ENCODE measurements around the gene DNAJB12. TPM values are rescaled to one million over a fixed set of nuclear protein-coding genes. Genes with fewer than 3 reads are reported as not detected.
"Not testable (repeated sequence)": the region's sequence is repeated elsewhere in the genome, so short reads cannot be mapped to it uniquely, and the experiment has no call there.

DNAJB12 gene
- total RNA-seq, 2 experiments from 2014 or later: 24.3 to 26.5 TPM

GRCh38 chr10:72303424-72304128 lies 51.1 kb downstream of the DNAJB12 start:
- H3K27me3 Mint-ChIP-seq: no peaks in the 10 kb centered on the region
- ATAC-seq (ENCODE audit: low read depth): no peak
- POLR2A ChIA-PET: interaction anchor here (0.6 to 53.3 kb wide), 8 partner anchors 13 to 215 kb away, joined by 3 to 1812 read pairs (median 4); no protein-coding TSS in a partner anchor
- no peaks in the 10 kb centered on the region for H3K9me3 Mint-ChIP-seq
- H3K4me3 Mint-ChIP-seq: no peak overlapping the region
- peaks cover 4% of the 10 kb centered on the region for H3K36me3 Mint-ChIP-seq
- peak overlapping the region; percentile 85 for H3K27ac Mint-ChIP-seq
- H3K4me1 Mint-ChIP-seq: peaks cover 54% of the 10 kb centered on the region
- no peak for DNase-seq

DNA sequence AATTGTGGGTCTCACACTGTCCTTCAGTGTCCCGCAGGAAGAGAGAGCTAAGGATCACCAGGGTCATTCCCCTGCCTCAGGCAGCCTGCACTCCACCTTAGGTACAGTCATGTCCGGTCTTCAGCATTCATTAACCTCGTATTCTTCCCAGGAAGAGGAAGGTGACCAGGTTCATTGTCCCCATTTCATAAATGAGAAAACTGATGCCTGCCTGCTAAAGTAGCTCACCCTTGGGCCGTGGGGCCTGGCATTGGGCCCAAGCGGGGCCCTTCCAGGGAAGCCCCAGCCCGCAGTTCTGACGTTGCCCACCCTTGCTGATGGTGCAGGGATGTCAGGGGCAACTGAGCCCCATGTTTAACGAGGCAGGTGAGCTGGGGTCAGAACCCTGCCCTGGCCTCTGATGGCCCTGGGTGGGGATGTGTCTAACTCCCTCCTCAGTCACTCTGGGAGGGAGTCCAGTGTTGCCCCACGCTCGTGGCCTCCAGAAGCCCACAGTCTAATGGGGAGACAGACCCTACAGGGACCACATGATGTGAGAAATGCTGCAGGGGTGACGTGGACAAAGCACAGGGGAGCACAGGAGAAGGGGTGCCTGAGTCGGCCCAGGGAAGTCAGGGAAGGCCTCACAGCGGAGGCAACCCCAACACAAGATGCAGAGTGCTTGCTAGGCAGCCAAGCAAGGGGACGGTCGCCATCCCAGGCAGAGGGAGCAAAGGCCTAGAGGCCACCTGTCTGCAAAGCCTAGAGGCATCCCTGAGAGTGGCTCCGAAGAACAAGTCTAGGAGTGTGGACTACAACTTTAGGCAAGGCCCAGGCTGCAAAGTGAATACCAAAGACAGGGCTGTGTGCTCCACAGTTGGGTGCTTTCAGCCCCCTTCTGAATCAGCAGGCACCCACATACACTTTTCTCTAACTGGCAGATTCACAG lies 55.9 kb downstream of the DNAJB12 start:
- peak overlapping the region; percentile 95 for H3K27ac Mint-ChIP-seq
- POLR2A ChIA-PET: interaction anchor here (0.7 to 53.3 kb wide), 7 partner anchors 7 to 586 kb away, joined by 4 to 1812 read pairs (median 14); partner anchors contain the start of gene DDIT4
- peaks cover 8% of the 10 kb centered on the region for H3K36me3 Mint-ChIP-seq
- no peaks in the 10 kb centered on the region for H3K27me3 Mint-ChIP-seq
- no peaks in the 10 kb centered on the region for H3K9me3 Mint-ChIP-seq
- ATAC-seq (ENCODE audit: low read depth) (no peak), DNase-seq (no peak)
- H3K4me1 Mint-ChIP-seq: peaks cover 54% of the 10 kb centered on the region
- peak overlapping the region; percentile 28 for H3K4me3 Mint-ChIP-seq

- H3K9me3 Mint-ChIP-seq: no peaks in the 10 kb centered on the region
- no peaks in the 10 kb centered on the region for H3K27me3 Mint-ChIP-seq
- H3K4me1 Mint-ChIP-seq: peaks cover 52% of the 10 kb centered on the region
- H3K4me3 Mint-ChIP-seq: peak overlapping the region; percentile 80
- peak overlapping the region; percentile 95 for H3K27ac Mint-ChIP-seq
- ATAC-seq (ENCODE audit: low read depth) (peak; percentile 76), DNase-seq (peak; percentile 89)
- POLR2A ChIA-PET: interaction anchor here (0.6 to 53.3 kb wide), 14 partner anchors 8 to 126 kb away, joined by 3 to 1812 read pairs (median 8); partner anchors contain the start of genes ANAPC16, ASCC1 and DDIT4
- H3K36me3 Mint-ChIP-seq: peaks cover 8% of the 10 kb centered on the region
Measured at GRCh38 chr10:72297805-72298591, 56.7 kb downstream of the DNAJB12 start.

DNA sequence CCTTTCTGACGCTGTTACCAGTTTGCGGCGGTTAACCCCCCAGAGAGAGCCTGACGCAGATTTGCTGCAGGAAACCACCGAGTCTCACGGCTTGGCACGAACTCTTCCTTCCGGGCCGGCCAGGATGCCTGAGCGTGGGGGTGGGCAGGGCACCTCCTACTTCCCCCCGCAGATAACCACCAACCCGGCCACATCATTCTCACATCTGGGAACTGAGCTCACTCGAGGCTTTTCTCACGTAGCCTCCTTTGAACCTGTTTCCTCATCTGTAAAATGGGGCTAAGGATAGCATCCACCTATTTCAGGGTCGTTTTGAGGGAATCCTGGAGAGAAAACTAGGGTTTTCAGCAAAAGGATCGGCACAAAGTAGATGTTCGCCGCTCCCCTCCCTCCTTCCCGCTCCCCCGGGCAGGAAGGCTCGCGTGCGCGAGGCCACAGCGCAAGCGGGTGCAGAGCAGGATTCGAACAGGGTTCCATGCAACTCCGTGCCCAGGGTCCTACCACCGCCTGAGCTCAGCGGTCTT lies 57.4 kb downstream of the DNAJB12 start:
- H3K36me3 Mint-ChIP-seq: peaks cover 8% of the 10 kb centered on the region
- peak; percentile 91 for DNase-seq
- peak overlapping the region; percentile 80 for H3K4me3 Mint-ChIP-seq
- peak; percentile 62 for ATAC-seq (ENCODE audit: low read depth)
- peaks cover 58% of the 10 kb centered on the region for H3K4me1 Mint-ChIP-seq
- no peaks in the 10 kb centered on the region for H3K27me3 Mint-ChIP-seq
- POLR2A ChIA-PET: interaction anchor here (0.6 to 53.3 kb wide), 15 partner anchors 9 to 125 kb away, joined by 3 to 1812 read pairs (median 7); partner anchors contain the start of genes ANAPC16, ASCC1 and DDIT4
- H3K27ac Mint-ChIP-seq: peak overlapping the region; percentile 95
- H3K9me3 Mint-ChIP-seq: no peaks in the 10 kb centered on the region

- H3K27me3 Mint-ChIP-seq; H3K36me3 Mint-ChIP-seq; H3K9me3 Mint-ChIP-seq; DNase-seq; ATAC-seq (ENCODE audit: low read depth): not testable (repeated sequence)
- POLR2A ChIA-PET: interaction anchor here (0.8 to 53.3 kb wide), 14 partner anchors 9 to 81 kb away, joined by 3 to 1812 read pairs (median 8); partner anchors contain the start of genes ANAPC16, ASCC1 and DDIT4
- Mint-ChIP-seq H3K4me3 (peak overlapping the region; percentile 80), H3K27ac (peak overlapping the region; percentile 95), H3K4me1 (peaks cover 62% of the 10 kb centered on the region)
Measured at GRCh38 chr10:72296829-72297280, 57.9 kb downstream of the DNAJB12 start.

DNA sequence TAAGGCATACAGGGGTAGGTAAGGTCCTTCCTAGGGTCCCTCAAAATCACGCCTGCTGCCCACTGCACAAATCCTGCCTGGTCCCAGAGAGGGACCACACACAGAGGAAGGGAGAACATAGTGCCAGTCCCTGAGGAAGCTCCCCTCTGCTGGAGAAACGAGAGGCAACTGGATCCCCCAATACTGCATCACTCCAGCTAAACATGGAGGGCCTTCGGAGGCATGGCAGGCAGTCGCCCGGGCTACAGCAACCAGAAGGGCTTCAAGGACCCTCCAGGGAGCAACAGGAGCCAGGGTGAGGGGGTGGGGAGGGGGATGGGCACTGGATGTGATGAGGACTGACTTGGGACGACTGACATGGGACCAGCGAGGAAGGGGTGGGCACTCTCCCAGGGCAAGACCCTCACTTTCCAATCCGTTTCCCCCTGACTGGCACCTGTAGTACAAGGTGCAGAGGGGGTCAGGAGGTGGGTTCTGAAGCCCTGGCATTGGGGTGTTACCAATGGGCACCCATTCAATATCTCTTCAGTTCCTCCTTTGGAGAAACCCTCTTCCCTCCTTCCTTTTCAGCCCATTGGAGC lies 59.3 kb downstream of the DNAJB12 start:
- H3K36me3 Mint-ChIP-seq: peaks cover 4% of the 10 kb centered on the region
- peak overlapping the region; percentile 95 for H3K27ac Mint-ChIP-seq
- ATAC-seq (ENCODE audit: low read depth) (no peak), DNase-seq (no peak)
- H3K4me1 Mint-ChIP-seq: peaks cover 67% of the 10 kb centered on the region
- H3K4me3 Mint-ChIP-seq: peak overlapping the region; percentile 36
- no peaks in the 10 kb centered on the region for H3K27me3 Mint-ChIP-seq
- no peaks in the 10 kb centered on the region for H3K9me3 Mint-ChIP-seq
- POLR2A ChIA-PET: interaction anchor here (9.7 to 53.3 kb wide), 2 partner anchors 20 to 28 kb away, joined by 231 to 1812 read pairs; partner anchors contain the start of gene DDIT4

DNA sequence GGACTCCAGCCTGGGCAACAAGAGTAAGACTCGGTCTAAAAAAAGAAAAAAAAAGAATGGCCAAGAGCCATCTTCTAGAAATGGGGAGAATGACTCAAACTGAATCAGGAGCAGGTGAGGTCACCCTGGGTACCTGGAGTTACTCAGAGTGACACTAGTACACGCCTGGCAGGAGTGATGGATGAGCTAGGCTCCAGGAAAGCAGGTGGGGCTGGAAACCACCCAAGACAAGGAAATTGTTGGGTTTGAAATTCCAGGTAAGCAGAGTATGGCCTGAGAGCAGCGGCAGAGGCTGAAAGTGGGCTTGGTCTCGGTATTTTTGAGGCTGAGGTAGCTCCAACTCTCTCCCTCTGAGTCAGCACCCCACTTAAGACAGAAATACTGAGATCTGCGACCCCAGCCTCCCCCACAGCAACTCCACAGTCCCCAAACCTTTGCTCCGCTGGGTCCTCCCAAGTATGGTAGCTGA lies 62.5 kb downstream of the DNAJB12 start:
- peak overlapping the region; percentile 93 for H3K27ac Mint-ChIP-seq
- no peaks in the 10 kb centered on the region for H3K9me3 Mint-ChIP-seq
- H3K27me3 Mint-ChIP-seq: no peaks in the 10 kb centered on the region
- DNase-seq (peak; percentile 49), ATAC-seq (ENCODE audit: low read depth) (peak; percentile 11)
- peaks cover 55% of the 10 kb centered on the region for H3K4me1 Mint-ChIP-seq
- H3K4me3 Mint-ChIP-seq: peak overlapping the region; percentile 66
- H3K36me3 Mint-ChIP-seq: peaks cover 4% of the 10 kb centered on the region
- POLR2A ChIA-PET: interaction anchor here (1.7 to 53.3 kb wide), 4 partner anchors 17 to 38 kb away, joined by 4 to 1812 read pairs (median 124); partner anchors contain the start of gene DDIT4

DNA sequence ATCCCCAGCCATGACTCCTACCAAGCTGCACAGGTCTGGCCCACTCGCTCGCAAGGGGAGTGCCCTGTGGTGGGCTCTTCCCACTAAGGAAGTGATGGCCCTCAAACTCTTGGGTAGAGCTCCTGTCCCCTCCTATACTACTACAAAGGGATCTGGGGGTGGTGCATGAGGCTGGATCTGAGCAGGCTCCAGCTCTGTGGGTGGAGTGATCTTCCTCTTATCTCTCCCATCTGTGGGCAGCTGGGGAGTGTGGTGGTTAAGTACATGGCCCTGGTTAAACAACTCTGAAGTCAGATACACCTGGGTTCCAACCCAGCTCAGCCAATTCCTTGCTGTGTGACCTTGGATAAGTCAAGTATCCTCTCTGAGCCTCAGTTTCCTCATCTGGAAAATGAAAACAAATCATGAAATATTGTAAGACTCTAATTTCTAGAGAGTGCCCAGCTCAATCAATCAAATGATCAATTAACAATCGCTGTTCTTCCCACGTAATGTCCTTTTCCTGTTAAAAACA lies 63.6 kb downstream of the DNAJB12 start:
- peaks cover 56% of the 10 kb centered on the region for H3K4me1 Mint-ChIP-seq
- H3K36me3 Mint-ChIP-seq: peaks cover 3% of the 10 kb centered on the region
- peak; percentile 53 for DNase-seq
- POLR2A ChIA-PET: interaction anchor here (1.1 to 53.3 kb wide), 7 partner anchors 9 to 202 kb away, joined by 5 to 1812 read pairs (median 8); partner anchors contain the start of genes DDIT4 and SPOCK2
- peak; percentile 62 for ATAC-seq (ENCODE audit: low read depth)
- no peaks in the 10 kb centered on the region for H3K9me3 Mint-ChIP-seq
- peak overlapping the region; percentile 93 for H3K27ac Mint-ChIP-seq
- H3K27me3 Mint-ChIP-seq: no peaks in the 10 kb centered on the region
- H3K4me3 Mint-ChIP-seq: peak overlapping the region; percentile 52

DNA sequence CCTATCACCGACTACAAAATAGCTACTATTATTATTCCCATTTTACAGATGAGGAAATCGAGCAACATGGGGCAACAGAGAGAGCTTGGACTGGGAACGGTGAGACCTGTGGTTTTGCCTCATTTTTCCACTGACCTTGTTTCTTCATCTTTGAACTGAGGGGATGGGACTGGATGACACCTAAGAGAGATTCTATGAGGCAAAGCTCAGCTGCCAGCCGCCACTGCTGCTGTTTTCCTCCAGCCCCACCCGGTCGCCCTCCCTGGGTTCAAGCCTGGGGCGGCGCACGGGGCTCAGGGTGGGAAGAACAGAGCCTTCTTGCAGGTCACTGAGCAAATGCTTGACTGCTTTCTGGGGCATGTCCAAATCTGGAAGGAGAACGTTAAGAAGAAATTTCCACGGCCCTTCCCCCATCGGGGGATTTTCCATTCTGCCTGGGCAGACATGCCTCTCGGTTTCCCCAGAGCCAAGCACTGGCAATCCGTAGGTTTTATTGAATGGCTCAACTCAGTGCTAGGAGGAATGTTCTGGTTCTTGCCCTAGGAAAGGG lies 68.7 kb downstream of the DNAJB12 start:
- Mint-ChIP-seq H3K4me1 (peaks cover 29% of the 10 kb centered on the region), H3K27me3 (no peaks in the 10 kb centered on the region), H3K27ac (peak overlapping the region; percentile 67), H3K4me3 (no peak overlapping the region), H3K36me3 (no peaks in the 10 kb centered on the region), H3K9me3 (no peaks in the 10 kb centered on the region)
- DNase-seq (no peak), ATAC-seq (ENCODE audit: low read depth) (no peak)
- POLR2A ChIA-PET: interaction anchor here (0.6 to 53.3 kb wide), 5 partner anchors 11 to 37 kb away, joined by 4 to 1812 read pairs (median 11); partner anchors contain the start of gene DDIT4

GRCh38 chr10:72283131-72283530 lies 71.6 kb downstream of the DNAJB12 start:
- H3K4me3 Mint-ChIP-seq: no peak overlapping the region
- H3K27ac Mint-ChIP-seq: no peak overlapping the region
- no peak for ATAC-seq (ENCODE audit: low read depth)
- no peaks in the 10 kb centered on the region for H3K9me3 Mint-ChIP-seq
- POLR2A ChIA-PET: interaction anchor here (0.8 to 53.3 kb wide), 5 partner anchors 9 to 40 kb away, joined by 3 to 1812 read pairs (median 4); partner anchors contain the start of gene DDIT4
- no peak for DNase-seq
- peaks cover 40% of the 10 kb centered on the region for H3K4me1 Mint-ChIP-seq
- no peaks in the 10 kb centered on the region for H3K27me3 Mint-ChIP-seq
- H3K36me3 Mint-ChIP-seq: no peaks in the 10 kb centered on the region

All from activated naive CD8-positive, alpha-beta T cell treated with anti-CD3 and anti-CD28 coated beads, Interleukin-2, amount 10 ng/mL, durations not matched to agents 7 days and 5 days (primary cell).